Measurements from ENCODE around the gene RNF4. TPM values are rescaled to one million over a fixed set of nuclear protein-coding genes. Genes with fewer than 3 reads are reported as not detected.

RNF4 gene
- total and polyA plus RNA-seq, 10 of the 15 experiments (the other 5 are each of a cell fraction or from before 2014, with no cell fraction given): 34.9 to 145 (median 76.1) TPM

DNA sequence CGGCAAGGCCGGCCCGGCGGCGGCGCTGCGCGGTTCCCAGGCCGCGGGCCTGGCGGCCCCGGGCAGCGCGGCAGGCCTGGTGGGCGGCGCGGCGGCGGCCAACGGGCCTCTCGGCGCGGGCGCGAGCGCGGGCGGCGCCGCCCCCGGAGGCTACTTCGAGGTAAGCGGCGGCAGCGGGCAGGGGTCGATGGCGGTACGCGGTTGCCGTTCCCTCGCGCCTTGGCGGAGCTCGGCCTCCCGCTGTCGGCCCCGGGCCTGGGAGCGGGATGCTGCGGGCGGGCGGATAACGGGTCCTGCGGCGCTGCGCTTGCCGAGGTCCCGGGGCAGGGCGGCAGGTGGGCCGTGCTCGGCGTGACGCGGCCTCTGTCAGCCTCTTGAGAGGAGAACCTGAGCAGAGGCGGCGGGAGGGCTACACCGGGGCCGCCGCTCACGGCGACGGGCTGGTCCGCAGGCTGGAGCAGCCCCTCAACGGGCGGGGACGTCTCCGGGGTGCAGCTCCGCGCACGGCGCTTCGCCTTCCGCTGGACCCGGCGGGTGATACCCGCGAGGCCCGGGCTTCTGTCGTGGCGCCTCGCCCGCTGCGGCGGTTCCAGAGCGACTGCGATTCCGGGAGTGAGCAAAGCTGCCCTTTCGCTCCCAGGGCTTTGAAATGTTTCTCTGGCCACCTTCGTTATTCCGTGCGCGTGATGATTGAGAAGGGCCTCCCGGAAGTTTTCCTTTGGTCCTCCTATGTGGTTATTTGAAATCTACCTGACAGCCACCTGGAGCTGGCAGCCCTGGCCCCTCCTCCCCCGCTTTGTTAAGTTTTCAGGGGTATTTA lies 68.3 kb downstream of the RNF4 start:
- DNase-seq (ENCODE audit: low read depth, low spot score) (no peak), FAIRE-seq (peak; percentile 7), ATAC-seq (peak; percentile 12)
- no peaks in the 10 kb centered on the region for H3K9me3 ChIP-seq (replicated peaks; ENCODE audit: control insufficient read depth, insufficient read depth, low read length)
- peaks cover 53% of the 10 kb centered on the region for H3K79me2 ChIP-seq (ENCODE audit: control insufficient read depth, insufficient read depth, low read length)
- H3K4me1 ChIP-seq (ENCODE audit: control insufficient read depth, insufficient read depth, low read length): peaks cover 8% of the 10 kb centered on the region
- CTCF ChIA-PET: interaction anchor here (1.3 to 1.6 kb wide), 4 partner anchors 9 to 62 kb away, joined by 3 to 5 read pairs (median 4); no protein-coding TSS in a partner anchor
- no TSS peak for BruUV-seq (replicated peaks)
- peak overlapping the region; percentile 74 for H3K27ac ChIP-seq (ENCODE audit: control insufficient read depth, insufficient read depth)
- H3K4me2 ChIP-seq (ENCODE audit: control insufficient read depth, insufficient read depth): peak overlapping the region; percentile 49
- no peaks in the 10 kb centered on the region for H3K36me3 ChIP-seq (ENCODE audit: control insufficient read depth in 2 of 2, insufficient read depth in 2 of 2, low read length in 1 of 2)
- SMC1A ChIA-PET (ENCODE audit: uncharacterized antibody, unreplicated experiment): interaction anchor here (0.8 to 1.9 kb wide), 3 partner anchors 60 to 226 kb away, joined by 3 to 4 read pairs (median 3); no protein-coding TSS in a partner anchor
- peaks cover 4% of the 10 kb centered on the region for H4K20me1 ChIP-seq (ENCODE audit: control insufficient read depth, insufficient read depth)
- WGBS (ENCODE audit: insufficient coverage, insufficient replicate concordance, low lambda C conversion rate, missing lambda C conversion rate): under 1% methylated on average over 74 of the region's 103 CpGs
- peak overlapping the region; percentile 55 for H2AFZ ChIP-seq (ENCODE audit: control insufficient read depth, low read depth, low read length)
- peak overlapping the region; percentile 95 for H3K4me3 ChIP-seq
- RAD21 ChIA-PET (ENCODE audit: unreplicated experiment): interaction anchor here (1.0 to 3.1 kb wide), 3 partner anchors 16 to 68 kb away, joined by 3 to 27 read pairs (median 3); partner anchors contain the start of gene RNF4
- intact Hi-C loops (cut with micrococcal nuclease; ENCODE audit: unreplicated experiment): loop anchor here (5.0 kb wide), 1 partner anchor 120 kb away; the partner anchor contains the start of genes CFAP99 and ZFYVE28
- H3K27me3 ChIP-seq (replicated peaks in 1 of 2; ENCODE audit: control insufficient read depth in 2 of 2, insufficient read depth in 2 of 2, low read length in 1 of 2): no peaks in the 10 kb centered on the region
- H3K9ac ChIP-seq (ENCODE audit: control insufficient read depth, insufficient read depth, low read length): peak overlapping the region; percentile 86
- in situ Hi-C loops (cut with MboI): no loop called here
- POLR2A ChIA-PET: interaction anchor here (1.1 to 2.6 kb wide), 4 partner anchors 32 to 68 kb away, joined by 3 to 19 read pairs (median 4); partner anchors contain the start of gene RNF4
- TF ChIP-seq ZNF207 (IDR thresholded peaks at IDR 0.05; ENCODE audit: borderline replicate concordance) (no peak), ATF7 (IDR thresholded peaks at IDR 0.05; ENCODE audit: low read depth) (no peak), GATAD2B (conservative IDR thresholded peaks at IDR 0.05; ENCODE audit: low read depth) (peak; percentile 86; the same call in 1 of the 2 replicates), E2F4 (IDR thresholded peaks at IDR 0.05; ENCODE audit: low read depth, low read length) (no peak), NBN (IDR thresholded peaks at IDR 0.05) (no peak), TBL1XR1 (IDR thresholded peaks at IDR 0.05; ENCODE audit: low read depth, low read length) (no peak), EGR1 (IDR thresholded peaks at IDR 0.05; ENCODE audit: borderline replicate concordance in 1 of 2, low read depth in 2 of 2, low read length in 2 of 2) (0 out of 3 replicates have a peak, but pooled peaks of 1 of the 2 experiments have one; percentile 59), POU2F2 (IDR thresholded peaks at IDR 0.05; ENCODE audit: borderline replicate concordance, low read depth, low read length) (no peak), FOXK2 (IDR thresholded peaks at IDR 0.05) (no peak), DPF2 (IDR thresholded peaks at IDR 0.05) (peak; percentile 62), POLR2A (IDR thresholded peaks at IDR 0.05; ENCODE audit: low read depth, low read length) (0 out of 2 replicates have a peak, but pooled peaks have one; percentile 57), RAD21 (IDR thresholded peaks at IDR 0.05; ENCODE audit: insufficient read depth, low read depth, low read length) (no peak), RUNX3 (IDR thresholded peaks at IDR 0.05; ENCODE audit: low read length) (peak; percentile 40; the same call in 1 of the 2 replicates), IKZF1 (conservative IDR thresholded peaks at IDR 0.05) (peak; percentile 58), SREBF1 (IDR thresholded peaks at IDR 0.05; ENCODE audit: low read length) (no peak), BACH1 (IDR thresholded peaks at IDR 0.05; ENCODE audit: borderline replicate concordance) (0 out of 2 replicates have a peak, but pooled peaks have one; percentile 35), CHD1 (IDR thresholded peaks at IDR 0.05; ENCODE audit: low read depth, low read length) (no peak), BCLAF1 (IDR thresholded peaks at IDR 0.05) (0 out of 2 replicates have a peak, but pooled peaks have one; percentile 13)
- TF ChIP-seq, protein P1, sequence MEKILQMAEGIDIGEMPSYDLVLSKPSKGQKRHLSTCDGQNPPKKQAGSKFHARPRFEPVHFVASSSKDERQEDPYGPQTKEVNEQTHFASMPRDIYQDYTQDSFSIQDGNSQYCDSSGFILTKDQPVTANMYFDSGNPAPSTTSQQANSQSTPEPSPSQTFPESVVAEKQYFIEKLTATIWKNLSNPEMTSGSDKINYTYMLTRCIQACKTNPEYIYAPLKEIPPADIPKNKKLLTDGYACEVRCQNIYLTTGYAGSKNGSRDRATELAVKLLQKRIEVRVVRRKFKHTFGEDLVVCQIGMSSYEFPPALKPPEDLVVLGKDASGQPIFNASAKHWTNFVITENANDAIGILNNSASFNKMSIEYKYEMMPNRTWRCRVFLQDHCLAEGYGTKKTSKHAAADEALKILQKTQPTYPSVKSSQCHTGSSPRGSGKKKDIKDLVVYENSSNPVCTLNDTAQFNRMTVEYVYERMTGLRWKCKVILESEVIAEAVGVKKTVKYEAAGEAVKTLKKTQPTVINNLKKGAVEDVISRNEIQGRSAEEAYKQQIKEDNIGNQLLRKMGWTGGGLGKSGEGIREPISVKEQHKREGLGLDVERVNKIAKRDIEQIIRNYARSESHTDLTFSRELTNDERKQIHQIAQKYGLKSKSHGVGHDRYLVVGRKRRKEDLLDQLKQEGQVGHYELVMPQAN (conservative IDR thresholded peaks at IDR 0.05): peak; percentile 54; the same call in 1 of the 2 replicates

Measured in GM12878 (cell line).